ENCODE measurements around the gene TFAP2D. TPM values are rescaled to one million over a fixed set of nuclear protein-coding genes. Genes with fewer than 3 reads are reported as not detected.

TFAP2D gene
- polyA plus RNA-seq, 1 donor from 2014 or later: not detected

GRCh38 chr6:50819466-50819903 is 106.2 kb downstream of the TFAP2D start:
- Mint-ChIP-seq H3K27me3 (peaks cover 59% of the 10 kb centered on the region), H3K9me3 (peaks cover 0 to 8% (median 0%) of the 10 kb centered on the region in 3 donors), H3K4me3 (peak overlapping the region; percentile 3 to 46 (median 24))

DNA sequence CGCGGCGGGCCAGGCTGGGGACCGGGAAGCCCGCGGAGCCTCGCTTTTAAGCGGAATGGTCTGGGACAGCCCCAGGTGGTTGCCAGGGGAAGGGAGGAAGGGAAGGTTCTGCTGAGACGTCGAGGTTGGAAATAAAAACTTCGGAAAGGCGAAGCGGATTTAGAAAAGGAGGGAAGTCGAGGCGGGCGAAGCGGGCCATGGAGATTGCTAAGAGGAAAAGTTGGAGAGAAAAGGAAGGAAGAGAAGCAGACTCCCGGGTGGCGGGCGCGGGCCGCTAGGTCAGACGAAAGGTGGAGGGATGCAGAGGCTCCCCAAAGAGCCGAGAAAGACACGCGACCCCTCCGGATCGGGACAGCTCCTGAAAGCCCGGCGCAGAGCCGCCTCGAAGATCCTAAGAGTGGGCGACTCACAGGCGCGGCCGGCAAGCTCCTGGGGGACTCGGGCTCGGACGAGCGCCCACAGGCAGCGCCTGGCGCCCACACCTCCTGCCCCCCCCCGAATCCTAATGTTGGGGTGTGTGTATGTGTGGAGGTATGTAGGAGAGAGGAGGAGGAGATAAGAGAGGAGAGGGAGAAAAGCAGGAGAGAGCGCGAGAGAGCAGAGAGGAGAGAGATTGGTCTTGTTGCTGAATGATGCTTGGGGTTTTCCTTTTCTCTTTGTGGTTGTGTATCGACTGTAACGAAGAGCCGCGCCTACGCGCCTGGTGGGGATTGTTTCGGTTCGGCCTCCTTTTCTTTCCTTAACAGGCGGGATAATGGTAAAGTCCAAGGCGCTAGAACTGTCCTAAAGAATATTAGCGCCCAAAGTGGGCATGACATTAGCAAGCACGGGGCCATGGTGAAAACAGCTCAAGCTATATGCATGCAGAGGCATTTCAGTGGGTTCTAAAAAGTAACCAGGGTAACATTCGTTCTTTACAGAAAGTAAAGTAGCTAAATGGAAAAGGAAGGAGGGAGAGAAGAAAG is 106.9 kb downstream of the TFAP2D start:
- H3K4me3 Mint-ChIP-seq: peak overlapping the region in 3 of 4 donors; percentile 46 to 72 (median 51)
- peaks cover 0 to 8% (median 0%) of the 10 kb centered on the region in 3 donors for H3K9me3 Mint-ChIP-seq
- peaks cover 61% of the 10 kb centered on the region for H3K27me3 Mint-ChIP-seq
- H3K27ac Mint-ChIP-seq: peak overlapping the region in 1 of 3 donors; percentile 61
- H3K36me3 Mint-ChIP-seq: no peaks in the 10 kb centered on the region
- H3K4me1 Mint-ChIP-seq: peaks cover 7 to 28% (median 12%) of the 10 kb centered on the region in 3 donors

More at GRCh38 chr6:50819466-50819903, 106.2 kb downstream of the TFAP2D start:
- Mint-ChIP-seq H3K27ac (no peak overlapping the region), H3K36me3 (no peaks in the 10 kb centered on the region), H3K4me1 (peaks cover 5 to 28% (median 12%) of the 10 kb centered on the region in 3 donors)

DNA sequence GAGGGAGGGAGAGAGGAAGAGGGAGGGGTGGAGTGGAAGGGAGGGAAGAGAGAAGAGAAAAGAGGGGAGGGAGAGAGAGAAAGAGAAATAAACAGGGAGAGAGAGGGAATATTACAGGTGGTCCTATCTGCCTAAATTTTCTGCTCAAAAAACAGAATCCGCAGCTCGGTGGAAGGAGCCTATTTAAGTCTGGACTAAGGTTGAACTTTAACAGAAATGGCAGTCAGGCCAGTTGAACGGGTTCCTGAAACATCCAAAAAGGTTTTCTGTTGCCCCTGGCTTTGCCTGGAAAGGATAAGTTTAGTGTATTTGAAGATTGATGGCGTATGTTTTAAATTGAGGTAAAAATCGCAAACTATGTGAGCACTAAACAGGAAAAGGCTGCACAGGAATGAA is 107.5 kb downstream of the TFAP2D start:
- Mint-ChIP-seq H3K36me3 (no peaks in the 10 kb centered on the region), H3K4me1 (peaks cover 7 to 26% (median 14%) of the 10 kb centered on the region in 3 donors), H3K4me3 (no peak overlapping the region), H3K27ac (no peak overlapping the region), H3K27me3 (peaks cover 65% of the 10 kb centered on the region), H3K9me3 (peaks cover 0 to 8% (median 0%) of the 10 kb centered on the region in 3 donors)

DNA sequence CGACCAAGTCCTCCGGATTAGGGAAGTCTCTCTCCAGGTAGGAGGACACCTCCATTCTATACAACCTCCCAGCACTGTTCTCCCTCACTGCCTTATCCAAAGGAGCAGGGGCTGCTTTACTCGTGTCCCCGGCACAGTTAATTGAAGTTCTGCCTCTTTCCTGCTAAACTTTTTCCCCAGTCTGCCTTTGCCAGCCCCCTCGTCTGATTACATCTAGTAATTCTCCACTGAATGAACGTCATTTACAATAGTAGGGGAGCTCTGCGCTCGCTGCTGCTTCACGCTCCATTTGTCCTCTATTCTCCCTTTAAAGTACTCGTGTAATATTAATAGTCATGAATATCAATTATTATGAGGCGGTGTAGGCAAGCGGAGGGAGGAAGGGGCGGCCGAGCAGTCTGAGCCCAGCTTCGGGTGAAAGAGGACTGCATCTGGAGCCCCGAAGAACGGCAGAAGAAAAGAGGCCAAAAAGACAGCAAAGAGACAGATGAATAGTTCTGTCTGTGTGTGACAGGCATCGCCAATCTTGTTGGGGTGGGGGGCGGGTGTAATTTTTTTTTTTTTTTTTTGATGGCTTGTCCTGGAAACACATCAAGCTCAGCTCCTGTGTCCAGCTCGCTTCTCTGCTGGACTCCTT is 108.2 kb downstream of the TFAP2D start:
- Mint-ChIP-seq H3K27me3 (peaks cover 72% of the 10 kb centered on the region), H3K4me1 (peaks cover 7 to 24% (median 14%) of the 10 kb centered on the region in 3 donors), H3K4me3 (peak overlapping the region in 1 of 4 donors; percentile 49), H3K9me3 (peaks cover 0 to 8% (median 0%) of the 10 kb centered on the region in 3 donors), H3K36me3 (no peaks in the 10 kb centered on the region), H3K27ac (peak overlapping the region in 1 of 3 donors; percentile 32)

GRCh38 chr6:50822078-50822476 is 108.8 kb downstream of the TFAP2D start:
- H3K4me3 Mint-ChIP-seq: peak overlapping the region in 1 of 4 donors; percentile 58
- H3K27me3 Mint-ChIP-seq: peaks cover 74% of the 10 kb centered on the region
- no peaks in the 10 kb centered on the region for H3K36me3 Mint-ChIP-seq
- H3K9me3 Mint-ChIP-seq: peaks cover 0 to 8% (median 0%) of the 10 kb centered on the region in 3 donors
- H3K27ac Mint-ChIP-seq: no peak overlapping the region
- peaks cover 7 to 24% (median 14%) of the 10 kb centered on the region in 3 donors for H3K4me1 Mint-ChIP-seq

Other genes starting within 250 kb of the TFAP2D start
- gene TFAP2B, start 105.3 kb downstream of the TFAP2D start, polyA plus RNA-seq: not detected